ENCODE data around the gene UBA52. TPM values are rescaled to one million over a fixed set of nuclear protein-coding genes. Genes with fewer than 3 reads are reported as not detected.
A peak's percentile ranks its signal among the peaks of the same experiment; 100 is the strongest.

Gene UBA52
- total and polyA plus RNA-seq, 3 experiments from 2014 or later: 1,487 to 1,700 (median 1,684) TPM

DNA sequence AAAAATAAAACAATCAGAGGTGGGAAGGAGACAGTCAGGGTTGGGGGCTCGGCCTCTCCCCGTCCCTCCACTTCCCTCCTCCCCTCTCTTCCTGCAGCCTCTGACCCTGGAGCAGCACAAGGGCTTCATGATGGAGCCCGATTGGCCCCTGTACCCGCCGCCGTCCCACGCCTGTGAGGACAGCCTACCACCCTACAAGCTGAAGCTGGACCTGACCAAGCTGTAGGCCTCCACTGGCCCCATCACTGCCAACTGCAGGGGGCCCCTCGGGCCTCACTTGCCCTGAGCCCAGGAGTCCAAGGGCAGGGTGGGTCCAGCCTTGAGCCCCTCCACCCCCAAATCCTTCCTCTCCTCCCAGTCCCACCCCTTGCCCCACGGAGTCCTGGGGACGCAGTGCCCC lies 48.7 kb downstream of the UBA52 start:
- Mint-ChIP-seq H3K36me3 (peaks cover 0 to 3% (median 0%) of the 10 kb centered on the region in 3 donors), H3K4me3 (no peak overlapping the region), H3K27me3 (peaks cover 13 to 28% of the 10 kb centered on the region in 2 donors), H3K27ac (no peak overlapping the region), H3K9me3 (no peaks in the 10 kb centered on the region), H3K4me1 (no peaks in the 10 kb centered on the region)
- H3K4me1 ChIP-seq (ENCODE audit: insufficient read depth, low read length): no peaks in the 10 kb centered on the region
- CTCF ChIA-PET: no interaction called here
- H3K9me3 ChIP-seq (ENCODE audit: low read length): no peaks in the 10 kb centered on the region
- H3K36me3 ChIP-seq (ENCODE audit: insufficient read depth, low read length): no peaks in the 10 kb centered on the region
- no peak overlapping the region for H3K4me3 ChIP-seq (ENCODE audit: low read length)
- peaks cover 8% of the 10 kb centered on the region for H3K27me3 ChIP-seq (ENCODE audit: insufficient read depth, low read length, poor library complexity, severe bottlenecking)
- DNase-seq: no peak
- no peak overlapping the region for H3K27ac ChIP-seq (ENCODE audit: low read depth, low read length)
- POLR2A ChIA-PET: no interaction called here

DNA sequence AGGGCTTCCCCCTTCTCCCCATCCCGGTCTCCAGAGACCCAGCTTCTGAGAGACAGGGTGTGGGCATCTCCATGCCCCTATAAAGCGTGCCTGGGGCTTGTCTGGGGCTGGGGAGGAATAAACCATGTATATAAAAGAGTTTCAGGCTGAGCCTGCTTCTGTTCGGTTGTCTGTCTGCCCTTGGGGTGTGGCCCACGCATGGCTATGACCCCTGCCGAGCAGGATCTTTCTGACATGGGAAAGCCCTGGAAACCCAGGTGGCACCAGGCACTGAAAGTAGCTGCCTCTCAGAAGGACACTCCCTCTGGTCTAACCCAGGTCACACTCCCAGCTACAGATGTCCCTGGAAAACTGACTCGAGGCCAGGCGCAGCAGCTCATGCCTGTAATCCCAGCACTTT lies 49.2 kb downstream of the UBA52 start:
- H3K9me3 Mint-ChIP-seq: no peaks in the 10 kb centered on the region
- peaks cover 0 to 3% (median 0%) of the 10 kb centered on the region in 3 donors for H3K36me3 Mint-ChIP-seq
- peaks cover 13 to 24% of the 10 kb centered on the region in 2 donors for H3K27me3 Mint-ChIP-seq
- no peak for DNase-seq
- no peaks in the 10 kb centered on the region for H3K9me3 ChIP-seq (ENCODE audit: low read length)
- ChIA-PET POLR2A (no interaction called here), CTCF (no interaction called here)
- H3K4me3 ChIP-seq (ENCODE audit: low read length): no peak overlapping the region
- H3K36me3 ChIP-seq (ENCODE audit: insufficient read depth, low read length): no peaks in the 10 kb centered on the region
- peaks cover 8% of the 10 kb centered on the region for H3K27me3 ChIP-seq (ENCODE audit: insufficient read depth, low read length, poor library complexity, severe bottlenecking)
- no peaks in the 10 kb centered on the region for H3K4me1 Mint-ChIP-seq
- H3K4me1 ChIP-seq (ENCODE audit: insufficient read depth, low read length): no peaks in the 10 kb centered on the region
- no peak overlapping the region for H3K4me3 Mint-ChIP-seq
- H3K27ac Mint-ChIP-seq: peak overlapping the region in 1 of 8 donors; percentile 87
- no peak overlapping the region for H3K27ac ChIP-seq (ENCODE audit: low read depth, low read length)

DNA sequence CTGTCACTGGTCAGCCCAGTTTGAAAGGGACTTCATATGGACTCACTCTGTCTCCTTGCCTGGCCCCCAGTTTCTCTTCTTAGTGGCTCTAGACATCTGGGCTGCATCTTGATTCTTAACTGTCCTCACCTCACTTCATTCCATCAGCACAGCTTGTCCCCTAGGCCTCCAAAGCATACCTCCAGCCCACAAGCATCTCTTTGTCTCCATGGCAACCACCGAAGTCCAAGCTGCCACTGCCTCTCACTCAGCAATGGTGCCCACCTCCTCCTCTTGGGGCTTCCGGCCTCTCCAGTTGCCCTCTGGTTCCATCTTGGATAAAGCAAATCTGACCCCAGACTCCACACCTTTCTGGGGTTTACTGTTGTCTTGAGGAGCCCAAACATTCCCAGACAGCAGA lies 55.2 kb downstream of the UBA52 start:
- Mint-ChIP-seq H3K9me3 (no peaks in the 10 kb centered on the region), H3K27ac (no peak overlapping the region), H3K4me1 (no peaks in the 10 kb centered on the region), H3K36me3 (no peaks in the 10 kb centered on the region), H3K4me3 (no peak overlapping the region), H3K27me3 (peaks cover 1 to 4% of the 10 kb centered on the region in 2 donors)
- CTCF ChIA-PET: no interaction called here
- Histone ChIP-seq H3K9me3 (ENCODE audit: low read length) (no peaks in the 10 kb centered on the region), H3K27me3 (ENCODE audit: insufficient read depth, low read length, poor library complexity, severe bottlenecking) (no peaks in the 10 kb centered on the region), H3K4me1 (ENCODE audit: insufficient read depth, low read length) (no peaks in the 10 kb centered on the region), H3K4me3 (ENCODE audit: low read length) (no peak overlapping the region), H3K27ac (ENCODE audit: low read depth, low read length) (no peak overlapping the region), H3K36me3 (ENCODE audit: insufficient read depth, low read length) (no peaks in the 10 kb centered on the region)
- DNase-seq: no peak
- POLR2A ChIA-PET: no interaction called here

Other genes starting within 250 kb of the UBA52 start
- 100 to 1,000 TPM; 351 to 373 TPM for gene LSM4, start 248.8 kb upstream of the UBA52 start, total RNA-seq
- gene LSM4, start 248.8 kb upstream of the UBA52 start, polyA plus RNA-seq: 154 TPM
- gene PGPEP1, start 231.3 kb upstream of the UBA52 start, total RNA-seq: 10 to 100 TPM; 27.3 to 27.7 TPM
- 12.2 TPM for gene PGPEP1, start 231.3 kb upstream of the UBA52 start, polyA plus RNA-seq
- gene GDF15, start 185.7 kb upstream of the UBA52 start, total RNA-seq: under 1 TPM; 0.28 to 0.29 TPM
- not detected for gene GDF15, start 185.7 kb upstream of the UBA52 start, polyA plus RNA-seq
- gene LRRC25, start 174.2 kb upstream of the UBA52 start, total RNA-seq: under 1 TPM; 0.26 to 0.31 TPM
- not detected for gene LRRC25, start 174.2 kb upstream of the UBA52 start, polyA plus RNA-seq
- gene SSBP4, start 152.5 kb upstream of the UBA52 start, total RNA-seq: 100 to 1,000 TPM; 111 to 131 TPM
- 108 TPM for gene SSBP4, start 152.5 kb upstream of the UBA52 start, polyA plus RNA-seq
- 10 to 100 TPM; 18.2 to 20.3 TPM for gene ISYNA1, start 133.7 kb upstream of the UBA52 start, total RNA-seq
- 33.2 TPM for gene ISYNA1, start 133.7 kb upstream of the UBA52 start, polyA plus RNA-seq
- 10 to 100 TPM; 24.4 to 25.5 TPM for gene ELL, start 49.8 kb upstream of the UBA52 start, total RNA-seq
- 22.1 TPM for gene ELL, start 49.8 kb upstream of the UBA52 start, polyA plus RNA-seq
- 100 to 1,000 TPM; 161 to 170 TPM for gene FKBP8, start 28.3 kb upstream of the UBA52 start, total RNA-seq
- gene FKBP8, start 28.3 kb upstream of the UBA52 start, polyA plus RNA-seq: 138 TPM
- 100 to 1,000 TPM; 127 to 128 TPM for gene KXD1, start 14.0 kb upstream of the UBA52 start, total RNA-seq
- gene KXD1, start 14.0 kb upstream of the UBA52 start, polyA plus RNA-seq: 84.4 TPM
- 100 to 1,000 TPM; 107 to 110 TPM for gene REX1BD, start 16.9 kb downstream of the UBA52 start, total RNA-seq
- gene REX1BD, start 16.9 kb downstream of the UBA52 start, polyA plus RNA-seq: 169 TPM
- not detected for gene CRLF1, start 34.9 kb downstream of the UBA52 start, total RNA-seq
- gene CRLF1, start 34.9 kb downstream of the UBA52 start, polyA plus RNA-seq: not detected
- gene TMEM59L, start 41.0 kb downstream of the UBA52 start, total RNA-seq: not detected
- gene TMEM59L, start 41.0 kb downstream of the UBA52 start, polyA plus RNA-seq: not detected
- 10 to 100 TPM; 12.4 to 12.8 TPM for gene KLHL26, start 65.2 kb downstream of the UBA52 start, total RNA-seq
- gene KLHL26, start 65.2 kb downstream of the UBA52 start, polyA plus RNA-seq: 5.1 TPM
- gene CRTC1, start 111.8 kb downstream of the UBA52 start, total RNA-seq: 1 to 10 TPM; 6.7 to 7.1 TPM
- 1.3 TPM for gene CRTC1, start 111.8 kb downstream of the UBA52 start, polyA plus RNA-seq
- not detected for gene COMP, start 219.4 kb downstream of the UBA52 start, total RNA-seq
- not detected for gene COMP, start 219.4 kb downstream of the UBA52 start, polyA plus RNA-seq

Measured in CD8-positive, alpha-beta memory T cell (primary cell).